K562 (cell line): ENCODE measurements around the gene C22orf39. TPM values are rescaled to one million over a fixed set of nuclear protein-coding genes. Genes with fewer than 3 reads are reported as not detected.

ENCODE experiments used
- ATF7 ChIP-seq: fragments of 450-650 bp; IDR thresholded peaks from 2 replicates; pipeline ENCODE4 v1.7.1; 2014; ENCODE audit warnings: mild to moderate bottlenecking, moderate library complexity
- BRD4 ChIP-seq: fragments of 200-600 bp; sonication (generic); IDR thresholded peaks from 2 replicates; pipeline ENCODE4 v1.6.1; 2017; ENCODE audit warnings: inconsistent platforms
- CEBPB ChIP-seq: fragments of 450-650 bp; IDR thresholded peaks from 2 replicates; pipeline ENCODE4 v1.6.1; 2016; ENCODE audit warnings: missing genetic modification characterization, missing compliant biosample characterization
- CEBPG ChIP-seq, 3 experiments: fragments of 200-800 bp in 1 of 3; sonication (Bioruptor generic) in 1 of 3; sonication (generic) in 1 of 3; formaldehyde crosslinking in 1 of 3; IDR thresholded peaks in 2 of 3; conservative IDR thresholded peaks in 1 of 3; 2 replicates each; pipeline versions ENCODE4 v1.6.1 to v1.8.0; 2016 to 2022; ENCODE audit warnings: missing compliant biosample characterization in 2 of 3, missing genetic modification characterization in 2 of 3, mild to moderate bottlenecking in 1 of 3, missing genetic modification reagents in 1 of 3
- CREB3L1 ChIP-seq: fragments of 450-650 bp; IDR thresholded peaks from 2 replicates; pipeline ENCODE4 v1.6.1; 2014; ENCODE audit warnings: low read depth, mild to moderate bottlenecking, moderate library complexity, borderline replicate concordance
- HBP1 ChIP-seq: fragments of 450-650 bp; formaldehyde crosslinking; IDR thresholded peaks from 2 replicates; pipeline ENCODE4 v1.4.0; 2022; ENCODE audit warnings: missing genetic modification characterization
- HNRNPLL ChIP-seq: fragments of 200-400 bp; formaldehyde crosslinking; IDR thresholded peaks from 2 replicates; pipeline ENCODE4 v1.6.1; 2017; ENCODE audit warnings: low read length, low read depth, mild to moderate bottlenecking; ENCODE audit not compliant: poor library complexity, severe bottlenecking
- KDM4B ChIP-seq, 2 experiments: fragments of 450-650 bp in 1 of 2; sonication (generic) in 1 of 2; IDR thresholded peaks; 2 replicates each; pipeline ENCODE4 v1.6.1; 2016 to 2017; ENCODE audit warnings: borderline replicate concordance in 2 of 2, antibody characterized with exemption in 1 of 2, low read depth in 1 of 2, mild to moderate bottlenecking in 1 of 2
- MIER1 ChIP-seq: fragments of 450-650 bp; IDR thresholded peaks from 2 replicates; pipeline ENCODE4 v1.6.1; 2016; ENCODE audit warnings: antibody characterized with exemption, mild to moderate bottlenecking, low read depth
- MYC ChIP-seq, 2 experiments: fragments of 250-450 bp in 1 of 2; sonication (Bioruptor Pico) in 1 of 2; IDR thresholded peaks; 2 replicates each; pipeline versions ENCODE4 v1.5.1 to v1.6.1; 2012 to 2021; ENCODE audit warnings: low read depth in 2 of 2, borderline replicate concordance in 1 of 2, improper control_type of control experiment in 1 of 2, low read length in 1 of 2, mild to moderate bottlenecking in 1 of 2, moderate library complexity in 1 of 2
- NCOA1 ChIP-seq: fragments of 450-650 bp; IDR thresholded peaks from 2 replicates; pipeline ENCODE4 v1.6.1; 2016; ENCODE audit warnings: low read depth
- RREB1 ChIP-seq: fragments of 250-450 bp; sonication (Bioruptor Pico); IDR thresholded peaks from 2 replicates; pipeline ENCODE4 v1.4.0; 2020
- TARDBP ChIP-seq: fragments of 450-650 bp; IDR thresholded peaks from 2 replicates; pipeline ENCODE4 v1.6.1; 2016
- ZNF639 ChIP-seq, 2 experiments: fragments of 200-800 bp in 1 of 2; sonication (Bioruptor generic) in 1 of 2; sonication (generic) in 1 of 2; formaldehyde crosslinking in 1 of 2; IDR thresholded peaks in 1 of 2; conservative IDR thresholded peaks in 1 of 2; 2 replicates each; pipeline versions ENCODE4 v1.5.0 to v1.6.1; 2016 to 2020; ENCODE audit warnings: missing compliant biosample characterization in 1 of 2, missing genetic modification characterization in 1 of 2, missing genetic modification reagents in 1 of 2
- ZNF764 ChIP-seq: fragments of 250-450 bp; sonication (Bioruptor Pico); IDR thresholded peaks from 2 replicates; pipeline ENCODE4 v1.4.0; 2020; ENCODE audit warnings: low read depth, mild to moderate bottlenecking, moderate library complexity
- polyA plus RNA-seq, 8 experiments: library from polyadenylated mRNA; depleted of rRNA in 4 of 8; stranded (reverse) in 5 of 8; unstranded in 3 of 8; fragments of >200 nt; fragmentation: Nextera tagmentation in 2 of 8; fragmentation: Illumina TruSeq in 1 of 8; extraction: Ambion mirVana in 2 of 8; extraction: Trizol in 1 of 8; gene quantifications; 2 replicates each; pipeline versions ENCODE4 v1.2.1 to v1.2.3, GENCODE V29; 2011 to 2014; ENCODE audit warnings: inconsistent platforms in 1 of 8, missing spikeins in 1 of 8
- total RNA-seq, 7 experiments: library from RNA; depleted of rRNA in 6 of 7; stranded (reverse); fragments of >200 nt in 6 of 7; fragmentation: Illumina TruSeq in 2 of 7; extraction: Trizol in 2 of 7; gene quantifications; 2 replicates each; pipeline versions ENCODE4 v1.2.1 to v1.2.3, GENCODE V29; 2011 to 2021; ENCODE audit warnings: low replicate concordance in 1 of 7

Gene C22orf39
- total and polyA plus RNA-seq, 9 of the 15 experiments (the other 6 are each of a cell fraction or from before 2014, with no cell fraction given), result 20.4 to 139 (median 66.8) TPM

DNA sequence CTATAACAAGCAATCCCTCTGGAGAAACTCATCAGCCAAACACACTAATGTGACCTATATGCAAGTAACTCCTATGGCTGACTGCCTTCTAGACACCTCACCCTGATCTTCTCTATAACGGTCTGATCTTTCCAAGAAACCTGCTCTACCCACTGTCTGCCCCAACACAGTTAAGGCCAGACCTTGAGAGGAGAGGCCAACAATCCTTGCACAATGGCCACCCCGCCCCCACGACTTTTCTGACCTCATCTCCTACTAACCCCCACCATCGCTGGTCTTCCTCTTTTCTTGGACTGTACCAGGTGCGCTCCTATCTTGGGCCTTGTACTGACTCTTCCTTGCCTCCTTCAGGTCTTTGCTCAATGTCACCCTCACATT is 28.4 kb downstream of the C22orf39 start (continued):
- TF ChIP-seq RREB1 (CRISPR knock-in tag), result 0 out of 2 replicates have a peak, but pooled peaks have one; percentile 47
- peak; percentile 99 for TF ChIP-seq ATF7
- peak; percentile 100 for TF ChIP-seq CEBPB (tag)
- TF ChIP-seq BRD4, result peak; percentile 30
- peak; percentile 86 for TF ChIP-seq HBP1 (CRISPR knock-in tag)
- peak; percentile 7; the same call in 1 of the 2 replicates for TF ChIP-seq CREB3L1
- 0 out of 2 replicates have a peak, but pooled peaks have one; percentile 56 for TF ChIP-seq TARDBP
- TF ChIP-seq MIER1, result 0 out of 2 replicates have a peak, but pooled peaks have one; percentile 58
- TF ChIP-seq KDM4B (IDR thresholded peaks at IDR 0.05; ENCODE audit: borderline replicate concordance in 2 of 2, low read depth in 1 of 2), result no peak
- 0 out of 2 replicates have a peak, but pooled peaks have one; percentile 22 for TF ChIP-seq ZNF764
- no peak for TF ChIP-seq CEBPG (CRISPR knock-in tag; IDR thresholded peaks at IDR 0.05)
- peak; percentile 96 to 98 for TF ChIP-seq CEBPG (tag; conservative IDR thresholded peaks at IDR 0.05 in 1 of 2, IDR thresholded peaks at IDR 0.05 in 1 of 2)
- peak; percentile 93 for TF ChIP-seq NCOA1
- peak; percentile 55 for TF ChIP-seq HNRNPLL
- TF ChIP-seq MYC (IDR thresholded peaks at IDR 0.05; ENCODE audit: low read depth, low read length), result peak; percentile 88; the same call in 1 of the 2 replicates
- no peak for TF ChIP-seq MYC (CRISPR knock-in tag; IDR thresholded peaks at IDR 0.05; ENCODE audit: borderline replicate concordance, low read depth)
- TF ChIP-seq ZNF639 (CRISPR knock-in tag; conservative IDR thresholded peaks at IDR 0.05 in 1 of 2, IDR thresholded peaks at IDR 0.05 in 1 of 2), result peak in 1 of 2 experiments; percentile 63; a peak in 2 of 4 replicates
